GM11168 (cell line): ENCODE results near the gene ABHD6.
"Not testable (repeated sequence)": the region's sequence is repeated elsewhere in the genome, so short reads cannot be mapped to it uniquely, and the experiment has no call there.

Source experiments
- in situ Hi-C: fragments of 300-500 bp; cut with MboI; formaldehyde crosslinking; loops from one replicate; pipeline ENCODE4 v1.12.0; 2022; ENCODE audit warnings: low sequenced_read_pairs; ENCODE audit not compliant: unreplicated experiment

The ABHD6 gene

DNA sequence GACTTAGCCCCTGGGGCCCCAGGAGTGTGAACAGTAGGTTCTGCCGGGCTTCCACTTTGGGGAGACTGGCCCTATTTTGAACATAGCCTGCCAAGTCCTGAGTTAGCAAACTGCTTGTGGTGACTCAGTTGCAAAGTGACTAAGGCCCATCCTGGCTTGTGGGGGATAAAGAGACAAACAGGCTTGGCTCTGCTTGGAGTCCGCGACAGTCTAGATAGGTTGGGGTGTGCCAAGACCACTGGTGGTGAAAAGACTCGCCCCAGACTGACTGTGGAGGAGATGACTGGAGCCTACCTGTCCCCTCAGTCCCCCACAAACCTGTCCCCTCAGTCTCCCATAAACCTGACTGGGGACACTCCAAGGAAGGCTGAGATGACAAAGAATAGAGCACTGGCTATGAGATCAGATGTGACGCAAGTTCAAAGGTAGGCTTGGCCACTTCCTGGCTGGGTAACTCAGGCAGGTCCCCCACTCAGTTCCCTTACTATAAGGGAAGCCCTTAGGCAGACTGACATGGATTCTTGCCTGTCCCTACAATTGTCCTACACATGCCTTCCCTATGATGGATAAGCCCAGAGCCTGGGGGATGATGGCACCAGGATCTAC is 31.1 kb upstream of the ABHD6 start:
- in situ Hi-C loops: no loop called here

DNA sequence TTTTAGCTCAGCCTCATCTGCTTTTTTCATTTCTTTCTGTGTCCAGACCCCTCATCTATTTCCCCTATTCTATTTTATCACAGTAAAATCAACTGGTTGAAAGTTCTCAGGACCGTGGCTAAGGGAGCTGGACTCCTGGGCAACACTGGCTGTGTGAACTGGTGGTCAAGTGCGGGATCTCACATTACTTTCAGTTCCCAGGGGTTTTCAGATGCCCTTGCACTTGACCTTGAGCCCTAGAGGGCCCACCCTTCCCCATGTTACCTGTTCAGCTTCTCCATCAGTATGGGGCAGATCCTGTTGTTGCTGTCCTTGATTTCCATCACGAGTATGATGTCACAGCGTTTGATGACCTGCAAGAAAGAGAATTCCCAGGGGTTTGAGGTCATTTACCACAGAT is 29.6 kb upstream of the ABHD6 start:
- in situ Hi-C loops: no loop called here

DNA sequence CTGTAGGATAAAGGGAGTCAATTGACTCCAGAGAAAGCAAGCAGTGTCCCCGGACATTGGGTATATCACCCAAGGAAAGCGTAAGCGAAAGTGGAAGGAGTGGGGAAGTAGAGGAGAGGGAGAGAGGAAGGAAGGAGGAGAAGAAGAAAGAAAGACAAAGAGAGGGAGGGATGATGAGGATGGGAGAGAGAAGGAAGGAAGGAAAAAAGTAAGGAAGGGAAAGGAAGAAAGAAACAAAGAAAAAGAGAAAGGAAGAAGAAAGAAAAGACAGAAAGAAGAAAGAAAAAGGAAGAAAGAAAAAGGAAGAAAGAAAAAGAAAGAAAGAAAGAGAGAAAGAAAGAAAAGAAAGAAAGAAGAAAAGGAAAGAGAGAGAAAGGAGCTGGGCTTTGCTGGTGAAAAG is 27.7 kb upstream of the ABHD6 start:
- in situ Hi-C loops: no loop called here

DNA sequence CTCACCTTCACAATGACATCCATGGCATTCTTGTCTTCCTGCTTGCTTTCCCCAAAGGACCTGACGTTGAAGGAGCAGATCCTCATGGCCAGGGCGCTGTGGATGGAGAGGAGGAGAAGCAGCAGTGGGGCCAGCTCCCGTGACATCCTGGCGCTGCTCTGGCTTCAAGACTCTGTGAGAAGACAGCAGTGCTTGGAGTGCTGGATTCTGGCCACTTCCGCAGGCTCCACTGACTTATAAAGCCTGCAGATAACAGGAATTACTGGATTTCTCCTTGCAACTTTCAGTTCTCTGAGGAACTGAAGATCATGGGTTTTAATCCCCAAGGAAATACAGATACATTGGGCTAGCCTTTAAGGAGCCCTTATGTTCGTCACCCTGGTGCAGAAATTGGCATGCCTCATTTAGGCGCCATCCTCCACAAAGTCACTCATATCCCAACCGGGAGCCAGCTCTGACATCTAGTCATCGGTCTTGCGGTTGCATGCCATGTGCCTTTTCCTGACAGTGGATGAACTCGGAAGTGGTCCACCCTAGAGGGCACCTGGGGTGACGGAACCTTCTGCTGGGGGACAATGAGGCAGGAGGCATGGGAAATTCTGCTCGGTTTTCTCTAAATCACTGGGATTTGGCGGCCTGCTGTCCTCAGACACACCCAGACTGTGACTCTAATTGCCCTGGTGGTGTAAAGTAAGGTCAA is 26.7 kb upstream of the ABHD6 start, which contains the start of gene DNASE1L3:
Gene DNASE1L3 (minus strand): TSS at position 212 of the 700 bp plus-strand sequence. CDS start 66 bp downstream, at position 146.
- in situ Hi-C loops: no loop called here

DNA sequence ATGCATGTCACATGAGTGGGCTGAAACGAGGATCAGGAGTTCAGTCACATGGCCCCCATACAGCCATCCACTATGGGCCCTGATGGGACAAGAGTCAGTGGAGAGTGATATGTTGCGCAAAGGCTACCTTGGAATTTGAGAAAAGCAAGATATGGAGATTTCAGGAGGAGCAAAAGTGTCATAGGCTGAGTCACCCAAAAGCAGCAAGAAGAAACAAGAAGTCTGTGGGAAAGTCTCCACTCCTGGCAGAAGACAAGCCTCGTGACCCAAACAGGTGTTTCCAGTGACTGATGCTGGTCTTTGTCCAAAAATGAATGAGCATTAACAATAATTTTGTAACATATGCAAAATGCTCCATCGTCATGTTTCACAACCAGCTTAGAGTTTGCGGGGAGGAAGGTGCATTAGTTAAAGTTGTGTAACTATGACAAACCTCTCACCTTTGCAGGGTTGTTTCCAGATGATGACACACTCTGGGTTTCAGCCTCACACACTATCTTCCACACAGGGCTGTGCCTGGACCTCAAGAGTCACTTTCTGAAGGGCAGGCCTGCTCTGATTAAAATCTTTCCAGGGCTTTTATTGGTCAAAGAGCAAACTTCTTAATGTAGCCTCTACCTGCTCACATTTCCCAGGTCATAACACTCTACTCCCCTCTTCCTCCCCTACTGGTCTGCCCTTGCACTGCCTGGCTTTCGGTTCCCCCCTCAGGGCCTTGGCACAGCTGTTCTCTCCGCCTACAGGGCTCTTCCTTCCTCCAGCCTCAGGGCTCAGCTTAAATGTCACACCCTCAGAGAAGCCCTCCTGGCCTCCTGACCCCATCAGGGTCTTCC is 22.9 kb upstream of the ABHD6 start:
- in situ Hi-C loops: loop anchor here (5.0 kb wide), 1 partner anchor 32 kb away; no protein-coding TSS in a partner anchor

DNA sequence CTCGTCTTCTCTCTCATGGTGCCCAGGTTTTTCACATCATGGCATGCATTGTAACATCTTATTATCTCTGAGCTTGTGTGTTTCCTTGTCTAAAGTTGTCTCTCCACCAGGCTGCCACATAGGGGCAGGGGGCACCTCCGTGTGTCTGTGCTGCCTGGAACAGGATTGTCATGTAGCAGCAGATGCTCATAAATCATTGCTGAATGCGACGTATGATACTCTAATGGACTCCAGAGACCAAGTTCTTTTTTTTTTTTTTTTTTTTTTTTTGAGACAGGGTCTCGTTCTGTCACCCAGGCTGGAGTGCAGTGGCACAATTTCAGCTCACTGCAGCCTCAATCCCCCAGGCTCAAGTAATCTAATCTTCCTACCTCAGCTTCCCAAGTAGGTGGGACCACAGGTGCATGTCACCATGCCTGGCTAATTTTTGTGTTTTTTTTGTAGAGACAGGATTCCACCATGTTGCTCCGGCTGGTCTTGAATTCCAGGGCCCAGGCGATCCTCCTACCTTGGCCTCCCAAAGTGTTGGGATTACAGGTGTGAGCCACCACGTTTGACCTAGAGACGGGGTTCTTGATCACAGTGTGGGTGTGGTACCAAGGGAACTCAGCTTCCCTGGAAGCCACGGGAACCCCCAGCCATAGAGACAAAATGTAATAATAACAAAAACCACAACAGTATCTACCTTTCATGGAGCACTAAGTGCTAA is 22.1 kb upstream of the ABHD6 start:
- in situ Hi-C loops: loop anchor here (5.0 kb wide), 1 partner anchor 33 kb away; no protein-coding TSS in a partner anchor

DNA sequence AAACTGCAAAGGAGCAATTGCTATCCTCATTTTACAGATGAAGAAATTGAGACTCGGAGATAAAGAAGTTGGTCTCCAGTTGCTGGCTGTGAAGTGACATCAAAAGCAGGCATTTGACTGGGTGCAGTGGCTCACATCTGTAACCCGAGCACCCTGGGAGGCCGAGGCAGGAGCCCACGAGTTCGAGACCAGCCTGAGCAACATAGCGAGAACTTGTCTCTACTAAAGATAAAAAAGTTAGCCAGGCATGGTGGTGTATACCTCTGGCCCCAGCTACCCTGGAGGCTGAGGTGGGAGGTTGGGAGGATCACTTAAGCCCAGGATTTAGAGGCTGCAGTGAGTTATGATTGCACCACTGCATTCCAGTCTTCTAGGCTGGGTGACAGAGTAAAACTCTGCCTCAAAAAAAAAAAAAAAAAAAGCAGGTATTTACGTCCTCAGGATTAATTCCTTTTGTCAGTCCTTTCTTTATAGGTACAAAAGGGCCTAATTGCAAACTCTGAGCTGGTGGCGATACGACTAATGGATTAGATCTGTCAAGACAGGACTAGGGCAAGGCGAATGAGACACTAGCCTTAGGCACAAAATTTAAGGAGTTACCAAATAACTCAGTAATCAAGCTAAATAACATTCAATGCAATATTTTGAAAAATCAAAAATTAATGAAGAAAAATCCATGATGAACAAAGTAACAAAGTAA is 20.9 kb upstream of the ABHD6 start:
- in situ Hi-C loops: loop anchor here (5.0 kb wide), 1 partner anchor 34 kb away; no protein-coding TSS in a partner anchor

DNA sequence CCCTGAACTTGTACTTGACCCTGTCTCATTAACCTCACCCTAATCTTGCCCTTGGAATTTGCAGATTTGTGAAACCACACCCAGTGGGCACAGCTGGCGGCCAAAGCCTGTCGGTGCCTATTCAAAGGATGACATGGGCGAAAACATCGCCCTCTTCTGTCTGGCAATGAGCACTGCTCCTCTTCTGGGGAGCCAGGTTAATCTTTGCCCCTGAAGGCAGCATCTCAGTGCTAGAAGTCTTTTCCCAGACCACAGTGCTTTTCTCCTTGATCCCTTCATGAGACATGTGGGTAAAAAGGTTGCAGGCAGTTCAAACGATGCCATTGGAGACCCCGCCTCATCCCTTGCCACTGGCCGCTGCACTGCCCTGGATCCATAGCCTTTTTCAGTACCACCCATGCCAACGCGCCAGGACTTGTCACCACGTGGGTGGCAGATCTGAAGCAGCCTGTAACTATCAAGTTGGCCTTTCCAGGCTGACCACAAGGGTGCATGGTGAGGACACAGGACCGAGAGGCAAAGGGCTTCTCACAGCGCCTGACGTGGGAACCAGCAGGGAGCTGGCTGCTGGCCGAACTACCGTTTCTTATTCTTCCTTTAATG is 20.3 kb upstream of the ABHD6 start:
- in situ Hi-C loops: loop anchor here (5.0 kb wide), 1 partner anchor 35 kb away; no protein-coding TSS in a partner anchor

DNA sequence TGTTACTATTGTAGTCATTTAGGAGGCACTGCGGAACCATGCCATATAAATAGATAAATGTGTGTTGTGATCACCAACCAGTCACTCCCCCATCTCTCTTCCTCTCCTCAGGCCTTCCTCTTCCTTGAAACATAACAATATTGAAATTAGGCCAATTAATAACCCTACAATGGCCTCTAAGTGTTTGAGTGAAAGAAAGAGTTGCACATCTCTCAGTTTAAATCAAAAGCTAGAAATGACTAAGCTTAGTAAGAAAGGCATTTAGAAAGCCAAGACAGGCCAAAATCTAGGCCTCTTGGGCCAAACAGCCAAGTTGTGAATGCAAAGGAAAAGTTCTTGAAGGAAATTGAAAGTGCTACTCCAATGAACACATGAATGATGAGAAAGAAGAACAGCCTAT is 18.7 kb upstream of the ABHD6 start:
- in situ Hi-C loops: loop anchor here (5.0 kb wide), 1 partner anchor 37 kb away; no protein-coding TSS in a partner anchor

DNA sequence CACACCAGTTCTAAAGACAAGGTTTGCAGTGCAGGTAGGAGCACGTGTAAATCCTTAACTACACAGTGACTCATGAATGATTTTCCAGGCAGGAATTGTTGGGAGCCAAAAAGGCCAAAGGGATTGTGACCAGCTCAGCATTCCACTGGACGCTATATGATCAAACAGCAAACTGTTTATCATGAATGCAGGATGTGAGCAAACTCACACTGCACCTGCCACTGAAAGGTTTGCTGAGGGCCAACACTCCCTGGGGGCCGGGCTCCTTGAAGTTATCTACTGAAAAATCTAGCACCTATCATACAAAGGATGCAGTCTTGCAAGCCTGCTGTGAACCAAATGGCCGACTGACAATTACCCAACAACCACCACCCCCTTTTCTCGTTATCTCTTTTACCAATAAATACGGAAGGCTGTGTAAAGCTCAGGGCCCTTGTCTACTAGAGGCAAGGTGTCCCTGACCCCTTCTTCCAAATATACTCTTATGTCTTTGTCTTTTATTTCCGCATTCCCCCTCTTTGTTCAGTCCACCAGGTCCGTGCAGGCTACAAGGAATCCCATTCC is 15.3 kb upstream of the ABHD6 start:
- in situ Hi-C loops: no loop called here

DNA sequence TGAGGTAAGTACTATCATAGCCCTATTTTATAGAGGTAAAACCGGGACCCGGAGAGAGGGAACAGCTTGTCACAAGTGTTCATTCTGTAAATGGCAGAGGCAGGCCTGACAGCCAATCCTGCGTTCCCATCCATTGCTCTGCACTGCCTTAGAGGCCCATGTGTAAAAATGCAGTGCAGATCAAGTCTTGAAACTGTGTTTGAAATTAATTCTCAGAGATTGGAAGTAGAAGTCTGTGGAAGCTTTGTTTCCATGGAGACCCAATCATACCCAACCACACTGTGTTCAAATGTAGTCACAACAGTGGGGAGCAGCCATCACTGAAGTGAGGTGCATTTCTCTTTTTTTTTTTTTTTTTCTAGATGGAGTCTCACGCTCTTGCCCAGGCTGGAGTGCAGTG is 13.7 kb upstream of the ABHD6 start:
- in situ Hi-C loops: no loop called here

DNA sequence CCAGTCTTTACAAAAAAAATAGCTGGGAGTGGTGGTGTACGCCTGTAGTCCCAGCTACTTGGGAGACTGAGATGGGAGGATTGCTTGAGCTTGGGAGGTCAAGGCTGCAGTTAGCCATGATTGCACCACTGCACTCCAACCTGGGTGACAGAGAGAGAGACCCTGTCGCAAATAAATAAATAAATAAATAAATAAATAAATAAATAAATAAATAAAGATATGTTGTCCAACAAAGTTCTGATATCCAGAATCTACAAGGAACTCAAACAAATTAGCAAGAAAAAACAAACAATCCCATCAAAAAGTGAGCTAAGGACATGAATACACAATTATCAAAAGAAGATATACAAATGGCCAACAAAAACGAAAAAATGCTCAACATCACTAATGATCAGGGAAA is 9.7 kb upstream of the ABHD6 start:
- in situ Hi-C loops: not testable (repeated sequence)

DNA sequence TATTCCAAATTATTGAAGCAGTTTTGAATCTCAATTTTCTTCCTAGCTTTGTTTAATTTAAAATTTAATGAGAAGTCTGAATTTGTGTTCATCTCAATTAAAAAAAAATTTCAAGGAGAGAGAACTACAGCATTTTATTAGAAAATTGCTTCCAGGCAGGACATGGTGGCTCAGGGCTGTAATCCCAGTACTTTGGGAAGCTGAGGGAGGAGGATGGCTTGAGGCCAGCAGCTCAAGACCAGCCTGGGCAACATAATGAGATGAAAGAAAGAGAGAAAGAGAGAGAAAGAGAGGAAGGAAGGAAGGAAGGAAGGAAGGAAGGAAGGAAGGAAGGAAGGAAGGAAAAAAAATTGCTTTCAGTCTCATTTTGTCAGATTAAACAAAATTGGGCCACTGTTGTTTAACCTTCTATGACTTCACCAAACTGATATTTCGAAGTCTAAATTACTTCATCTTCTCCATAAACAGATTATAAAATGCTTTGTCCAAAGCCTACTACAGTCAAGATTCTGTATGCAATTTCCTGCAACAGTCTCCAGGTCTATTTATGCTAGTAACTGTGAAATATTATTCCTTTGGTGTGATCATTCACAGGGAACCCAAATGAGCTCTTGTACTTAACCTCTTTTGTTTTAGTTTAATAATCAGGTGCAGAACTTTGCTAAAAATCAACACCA is 6.6 kb upstream of the ABHD6 start:
- in situ Hi-C loops: no loop called here

DNA sequence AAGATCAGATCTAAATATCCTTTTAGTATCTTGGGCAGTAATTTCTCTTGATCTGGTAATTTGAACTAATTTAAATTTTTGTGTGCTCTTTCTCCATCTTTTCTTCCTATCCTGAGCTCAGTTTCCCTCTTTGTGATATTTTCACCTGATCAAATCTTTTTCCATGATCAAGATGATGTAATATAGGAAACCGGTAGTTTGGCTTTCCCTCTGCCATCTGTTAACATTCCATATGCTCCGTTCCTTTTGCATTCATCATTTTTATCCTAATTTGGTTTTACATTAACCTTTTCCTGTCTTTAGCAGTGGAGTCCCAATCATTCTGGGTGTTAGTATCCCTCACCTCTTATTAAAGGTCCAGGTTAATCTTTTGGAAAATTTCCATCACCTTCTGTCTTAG is 5.9 kb upstream of the ABHD6 start:
- in situ Hi-C loops: no loop called here

DNA sequence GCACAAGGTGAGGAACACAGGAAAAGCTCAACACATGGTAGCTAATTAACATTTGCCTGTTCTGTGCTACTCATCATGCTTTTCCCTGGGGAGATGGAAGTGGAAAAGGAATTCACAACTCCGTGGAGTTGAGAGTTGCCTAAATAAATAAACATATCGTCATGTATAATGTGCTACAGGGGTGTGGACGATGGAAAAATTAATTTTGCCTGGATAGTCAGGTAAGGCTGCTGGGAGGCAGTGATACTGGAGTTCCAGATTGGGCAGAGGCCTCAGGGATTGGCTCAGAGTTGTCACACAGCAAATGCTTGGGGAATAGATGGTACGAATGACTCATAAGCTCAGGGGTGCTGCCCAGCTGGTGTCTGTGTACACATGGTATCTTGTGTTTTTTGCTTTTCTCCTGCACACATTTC is 3.1 kb upstream of the ABHD6 start:
- in situ Hi-C loops: no loop called here

DNA sequence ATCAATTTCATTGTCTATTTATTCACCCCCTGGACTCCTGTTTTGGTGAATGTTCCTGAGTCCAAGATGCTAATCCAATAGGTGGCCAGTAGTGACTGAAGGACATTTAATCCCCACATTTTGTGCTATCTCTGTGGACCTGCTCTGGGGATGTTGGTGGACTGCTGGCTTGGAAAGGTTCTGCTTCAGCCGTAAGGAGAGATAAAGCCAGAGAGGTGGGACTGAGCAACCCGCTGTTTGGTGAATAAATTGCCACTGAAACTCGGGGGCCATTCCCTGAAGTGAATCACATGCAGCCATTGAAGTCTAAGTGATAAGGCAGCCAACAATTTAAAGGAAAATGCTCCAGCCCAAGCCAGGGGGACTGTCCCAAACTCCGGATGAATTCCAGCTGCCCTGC is 1.6 kb upstream of the ABHD6 start:
- in situ Hi-C loops: no loop called here

DNA sequence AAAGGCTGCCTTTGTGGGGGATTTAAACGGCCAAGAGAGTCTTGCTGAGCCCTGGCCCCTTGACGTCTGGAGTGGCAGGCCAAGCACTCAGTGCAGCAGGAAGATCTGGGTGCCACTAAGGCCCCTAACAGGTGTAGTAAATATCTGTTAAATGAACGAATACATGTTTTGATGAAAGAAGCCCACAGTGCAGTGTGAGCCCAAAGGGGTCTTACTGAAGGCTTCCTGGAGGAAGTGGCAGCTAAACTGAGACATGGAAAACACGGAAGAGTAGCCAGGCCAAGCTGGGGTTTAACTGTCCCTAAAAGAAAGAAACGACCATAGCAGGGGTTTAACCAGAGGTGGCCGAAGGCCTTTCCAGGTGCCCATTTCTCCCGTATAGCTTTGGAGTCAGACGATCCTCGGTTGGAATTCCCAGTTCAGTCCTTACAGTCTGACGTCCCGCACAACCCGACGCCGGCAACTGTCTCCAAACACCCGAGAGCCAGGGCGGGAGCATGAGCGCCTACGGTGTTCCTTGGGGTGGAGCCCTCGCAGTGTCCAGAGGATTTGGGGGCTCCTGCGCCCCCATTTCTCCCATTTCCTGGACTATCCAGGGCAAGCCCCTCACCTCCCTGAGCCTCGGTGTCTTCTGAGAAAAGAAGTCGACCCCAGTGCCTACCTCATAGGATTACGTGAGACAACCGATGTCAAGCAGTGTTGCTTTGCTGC is 910 bp upstream of the ABHD6 start:
- in situ Hi-C loops: no loop called here
